Caco-2 (cell line): ENCODE results near the gene ABHD14A. TPM values are rescaled to one million over a fixed set of nuclear protein-coding genes. Genes with fewer than 3 reads are reported as not detected.

Experiments used
- BruUV-seq: library from RNA; stranded (reverse); fragments of 400-500 nt; replicated peaks from 2 replicates; lab custom pipeline; 2021; lab: Mats Ljungman, UMichigan
- CTCF ChIA-PET: fragments of 300-600 bp; sonication (Branson Sonifier 250); formaldehyde crosslinking; loops from one replicate; lab custom pipeline; 2022; ENCODE audit warnings: antibody characterized with exemption; lab: Charles Lee
- POLR2A ChIA-PET: fragments of 300-600 bp; sonication (Branson Sonifier 250); formaldehyde crosslinking; loops from one replicate; lab custom pipeline; 2022; ENCODE audit warnings: antibody characterized with exemption; lab: Charles Lee
- DNase-seq, 2 experiments: peaks; one replicate each; pipeline versions ENCODE4 v3.0.0 to v3.0.0-alpha.2; 2020 to 2022
- H3K27me3 ChIP-seq: replicated peaks from 2 replicates; pipeline ENCODE4 v1.6.0; 2011; ENCODE audit warnings: low read length; ENCODE audit not compliant: control insufficient read depth, insufficient read depth
- H3K36me3 ChIP-seq: 2 replicates; pipeline ENCODE4 v1.5.1; 2011; ENCODE audit warnings: low read length; ENCODE audit not compliant: control insufficient read depth, insufficient read depth
- H3K4me1 ChIP-seq: fragments of 250-450 bp; sonication (Bioruptor Pico); 2 replicates; pipeline ENCODE4 v1.5.1; 2020; ENCODE audit warnings: mild to moderate bottlenecking
- H3K4me3 ChIP-seq: 2 replicates; pipeline ENCODE4 v1.5.1; 2011; ENCODE audit warnings: low read depth, mild to moderate bottlenecking, control low read depth, low read length
- H3K9me3 ChIP-seq: fragments of 250-450 bp; sonication (Bioruptor Pico); 2 replicates; pipeline ENCODE4 v1.5.1; 2020; ENCODE audit warnings: mild to moderate bottlenecking, moderate library complexity
- H3K27ac Mint-ChIP-seq: one replicate; pipeline ENCODE4 v1.8.0; 2022; ENCODE audit warnings: mixed read lengths; ENCODE audit not compliant: unreplicated experiment
- H3K27me3 Mint-ChIP-seq: one replicate; pipeline ENCODE4 v1.8.0; 2022; ENCODE audit warnings: mixed read lengths; ENCODE audit not compliant: insufficient read depth, unreplicated experiment
- H3K36me3 Mint-ChIP-seq: one replicate; pipeline ENCODE4 v1.8.0; 2022; ENCODE audit warnings: mild to moderate bottlenecking, mixed read lengths; ENCODE audit not compliant: insufficient read depth, unreplicated experiment
- H3K4me1 Mint-ChIP-seq: one replicate; pipeline ENCODE4 v1.8.0; 2022; ENCODE audit warnings: low read depth, mixed read lengths; ENCODE audit not compliant: unreplicated experiment
- H3K4me3 Mint-ChIP-seq: one replicate; pipeline ENCODE4 v1.8.0; 2022; ENCODE audit warnings: mild to moderate bottlenecking, moderate library complexity, mixed read lengths; ENCODE audit not compliant: unreplicated experiment
- H3K9me3 Mint-ChIP-seq: one replicate; pipeline ENCODE4 v1.8.0; 2022; ENCODE audit warnings: mixed read lengths; ENCODE audit not compliant: unreplicated experiment
- CTCF ChIP-seq, 2 experiments: fragments of 200-600 bp in 1 of 2; IDR thresholded peaks; 1 replicate in 1 of 2; 2 replicates in 1 of 2; pipeline versions ENCODE4 v1.5.1 to v1.8.0; 2011 to 2022; ENCODE audit warnings: antibody characterized with exemption in 1 of 2, control low read depth in 1 of 2, inconsistent platforms in 1 of 2, low read depth in 1 of 2, low read length in 1 of 2, mild to moderate bottlenecking in 1 of 2, moderate library complexity in 1 of 2; ENCODE audit not compliant: insufficient read depth in 1 of 2, severe bottlenecking in 1 of 2, unreplicated experiment in 1 of 2
- intact Hi-C: fragments of 100-400 bp; cut with micrococcal nuclease; formaldehyde crosslinking; loops from one replicate; pipeline ENCODE4 v1.10.0; 2022; ENCODE audit not compliant: unreplicated experiment
- total RNA-seq: library from RNA; stranded (reverse); gene quantifications from 2 replicates; pipeline ENCODE4 v1.2.3, GENCODE V29; 2022

Gene ABHD14A
- total RNA-seq, 1 experiment from 2014 or later, result 14.0 TPM

DNA sequence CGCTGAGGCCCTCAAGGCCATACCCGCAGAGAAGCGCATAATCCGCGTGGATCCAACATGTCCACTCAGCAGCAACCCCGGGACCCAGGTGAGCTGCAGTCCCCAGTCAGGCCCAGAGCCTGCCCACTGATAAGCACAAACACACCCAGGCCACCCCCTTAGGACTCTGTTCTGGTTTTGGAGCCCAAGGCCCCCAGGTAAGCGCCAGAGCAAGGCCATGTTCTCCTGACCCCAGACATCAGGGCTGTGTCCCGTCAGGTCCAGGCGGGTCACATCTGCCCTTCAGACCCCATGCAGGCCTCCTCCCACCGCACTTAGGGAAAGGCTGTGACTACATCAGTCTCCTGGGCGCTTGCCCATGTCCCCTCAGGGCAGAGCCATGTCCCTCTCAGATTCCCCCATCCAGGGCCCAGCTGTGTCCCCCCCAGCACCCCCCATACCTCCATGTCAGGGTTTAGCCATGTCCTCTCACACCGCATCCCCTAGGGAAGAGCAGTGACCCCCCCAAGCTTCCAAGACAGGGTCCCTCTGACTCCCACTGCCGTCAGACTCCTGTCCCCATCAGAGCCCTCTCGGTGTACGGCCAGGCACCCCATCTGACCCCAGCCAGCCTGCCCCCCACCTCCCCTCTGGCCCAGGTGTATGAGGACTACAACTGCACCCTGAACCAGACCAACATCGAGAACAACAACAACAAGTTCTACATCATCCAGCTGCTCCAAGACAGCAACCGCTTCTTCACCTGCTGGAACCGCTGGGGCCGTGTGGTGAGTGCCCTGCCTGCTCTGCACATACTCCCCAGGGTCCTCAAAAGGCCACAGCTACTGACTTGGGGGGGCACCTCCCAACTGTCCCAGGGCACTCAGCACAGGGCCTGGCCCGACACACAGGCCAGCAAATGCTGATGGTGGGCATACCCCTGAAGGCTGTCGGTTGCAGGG is 31.1 kb upstream of the ABHD14A start:
- peaks cover 13% of the 10 kb centered on the region for H3K4me1 ChIP-seq
- Mint-ChIP-seq H3K27me3 (no peaks in the 10 kb centered on the region), H3K36me3 (peaks cover 13% of the 10 kb centered on the region), H3K4me1 (peaks cover 7% of the 10 kb centered on the region), H3K4me3 (no peak overlapping the region), H3K9me3 (no peaks in the 10 kb centered on the region), H3K27ac (peak overlapping the region; percentile 42)
- CTCF ChIA-PET, result interaction anchor here (0.6 to 2.4 kb wide), 2 partner anchors 39 to 363 kb away, joined by 3 to 41 read pairs; partner anchors contain the start of gene ACY1
- H3K9me3 ChIP-seq, result no peaks in the 10 kb centered on the region
- H3K36me3 ChIP-seq, result no peaks in the 10 kb centered on the region
- no peak for TF ChIP-seq CTCF (IDR thresholded peaks at IDR 0.05; ENCODE audit: insufficient read depth in 1 of 2, low read depth in 1 of 2, low read length in 1 of 2, severe bottlenecking in 1 of 2, unreplicated experiment in 1 of 2)
- no peaks in the 10 kb centered on the region for H3K27me3 ChIP-seq
- no peak for DNase-seq
- no peak overlapping the region for H3K4me3 ChIP-seq
- POLR2A ChIA-PET, result interaction anchor here (0.9 kb wide), 1 partner anchor 52 kb away, joined by 4 read pairs; the partner anchor contains the start of gene RPL29
- intact Hi-C loops, result loop anchor here (2.0 kb wide), 1 partner anchor 53 kb away; no protein-coding TSS in a partner anchor
- no TSS peak for BruUV-seq

- H3K27me3 ChIP-seq, result no peaks in the 10 kb centered on the region
- Mint-ChIP-seq H3K27ac (peak overlapping the region; percentile 42), H3K27me3 (no peaks in the 10 kb centered on the region), H3K4me3 (no peak overlapping the region), H3K4me1 (peaks cover 7% of the 10 kb centered on the region), H3K9me3 (no peaks in the 10 kb centered on the region), H3K36me3 (peaks cover 7% of the 10 kb centered on the region)
- BruUV-seq, result no TSS peak
- H3K4me1 ChIP-seq, result peaks cover 13% of the 10 kb centered on the region
- H3K36me3 ChIP-seq, result no peaks in the 10 kb centered on the region
- ChIA-PET POLR2A (interaction anchor here (0.6 kb wide), 1 partner anchor 407 kb away, joined by 3 read pairs; no protein-coding TSS in a partner anchor), CTCF (no interaction called here)
- DNase-seq, result no peak
- no peaks in the 10 kb centered on the region for H3K9me3 ChIP-seq
- intact Hi-C loops, result no loop called here
- TF ChIP-seq CTCF (IDR thresholded peaks at IDR 0.05; ENCODE audit: insufficient read depth in 1 of 2, low read depth in 1 of 2, low read length in 1 of 2, severe bottlenecking in 1 of 2, unreplicated experiment in 1 of 2), result no peak
- no peak overlapping the region for H3K4me3 ChIP-seq
These were observed 30.3 kb upstream of the ABHD14A start for GRCh38 chr3:51944451-51945021.
